ENCODE measurements around the gene PBRM1. TPM values are rescaled to one million over a fixed set of nuclear protein-coding genes. Genes with fewer than 3 reads are reported as not detected.
A peak's percentile ranks its signal among the peaks of the same experiment; 100 is the strongest.

PBRM1 gene
- total RNA-seq, 1 donor from 2014 or later, result 107 TPM

- H3K9me3 Mint-ChIP-seq, result no peaks in the 10 kb centered on the region
- no peak overlapping the region for H3K27ac Mint-ChIP-seq (ENCODE audit: unreplicated experiment)
Observed at GRCh38 chr3:52593103-52593502, 92.6 kb downstream of the PBRM1 start.

GRCh38 chr3:52574056-52574965, 111.4 kb downstream of the PBRM1 start:
- Mint-ChIP-seq H3K27me3 (ENCODE audit: low read depth) (no peaks in the 10 kb centered on the region), H3K4me3 (no peak overlapping the region), H3K4me1 (peaks cover 4% of the 10 kb centered on the region), H3K27ac (ENCODE audit: unreplicated experiment) (no peak overlapping the region), H3K9me3 (no peaks in the 10 kb centered on the region), H3K36me3 (ENCODE audit: low read depth) (peaks cover 37% of the 10 kb centered on the region)
- no peak for DNase-seq (ENCODE audit: low read depth, low spot score)
- TF ChIP-seq CTCF (conservative IDR thresholded peaks at IDR 0.05), result no peak

More at GRCh38 chr3:52593103-52593502, 92.6 kb downstream of the PBRM1 start:
- no peak overlapping the region for H3K4me3 Mint-ChIP-seq
- H3K27me3 Mint-ChIP-seq (ENCODE audit: low read depth), result no peaks in the 10 kb centered on the region
- no peaks in the 10 kb centered on the region for H3K4me1 Mint-ChIP-seq
- DNase-seq (ENCODE audit: low read depth, low spot score), result no peak
- no peak for TF ChIP-seq CTCF (conservative IDR thresholded peaks at IDR 0.05)
- H3K36me3 Mint-ChIP-seq (ENCODE audit: low read depth), result peaks cover 53% of the 10 kb centered on the region

- no peak for TF ChIP-seq CTCF (conservative IDR thresholded peaks at IDR 0.05)
- Mint-ChIP-seq H3K27ac (ENCODE audit: unreplicated experiment) (no peak overlapping the region), H3K27me3 (ENCODE audit: low read depth) (no peaks in the 10 kb centered on the region), H3K36me3 (ENCODE audit: low read depth) (peaks cover 25% of the 10 kb centered on the region), H3K9me3 (no peaks in the 10 kb centered on the region), H3K4me3 (no peak overlapping the region), H3K4me1 (peaks cover 4% of the 10 kb centered on the region)
- no peak for DNase-seq (ENCODE audit: low read depth, low spot score)
Observed at GRCh38 chr3:52572221-52572620, 113.5 kb downstream of the PBRM1 start.

- Mint-ChIP-seq H3K36me3 (ENCODE audit: low read depth) (peaks cover 19% of the 10 kb centered on the region), H3K4me1 (peaks cover 4% of the 10 kb centered on the region), H3K9me3 (no peaks in the 10 kb centered on the region), H3K4me3 (no peak overlapping the region), H3K27ac (ENCODE audit: unreplicated experiment) (peak overlapping the region; percentile 29), H3K27me3 (ENCODE audit: low read depth) (no peaks in the 10 kb centered on the region)
- no peak for TF ChIP-seq CTCF (conservative IDR thresholded peaks at IDR 0.05)
- DNase-seq (ENCODE audit: low read depth, low spot score), result no peak
Observed at GRCh38 chr3:52570076-52570475, 115.6 kb downstream of the PBRM1 start.

GRCh38 chr3:52568069-52568468, 117.6 kb downstream of the PBRM1 start:
- Mint-ChIP-seq H3K9me3 (no peaks in the 10 kb centered on the region), H3K36me3 (ENCODE audit: low read depth) (peaks cover 16% of the 10 kb centered on the region), H3K4me3 (no peak overlapping the region), H3K27ac (ENCODE audit: unreplicated experiment) (no peak overlapping the region), H3K4me1 (no peaks in the 10 kb centered on the region), H3K27me3 (ENCODE audit: low read depth) (no peaks in the 10 kb centered on the region)
- no peak for DNase-seq (ENCODE audit: low read depth, low spot score)
- TF ChIP-seq CTCF (conservative IDR thresholded peaks at IDR 0.05), result no peak
